Mesodermal cell (in vitro differentiated cells): ENCODE measurements around the gene HADHA.

Experiments
- H3K27ac ChIP-seq: 2 replicates; pipeline ENCODE4 v1.7.0; 2013; ENCODE audit warnings: mild to moderate bottlenecking, low read depth, low read length, moderate library complexity; ENCODE audit not compliant: severe bottlenecking
- H3K36me3 ChIP-seq: 2 replicates; pipeline ENCODE4 v1.7.1; 2013; ENCODE audit warnings: mild to moderate bottlenecking, low read length, moderate library complexity; ENCODE audit not compliant: control insufficient read depth, insufficient read depth
- H3K4me1 ChIP-seq: one replicate; pipeline ENCODE4 v1.7.1; 2013; ENCODE audit warnings: mild to moderate bottlenecking, low read length; ENCODE audit not compliant: insufficient read depth, control insufficient read depth, poor library complexity, severe bottlenecking
- H3K4me3 ChIP-seq: 2 replicates; pipeline ENCODE4 v1.7.0; 2013; ENCODE audit warnings: low read length, control low read depth, mild to moderate bottlenecking; ENCODE audit not compliant: insufficient read depth, poor library complexity, severe bottlenecking; ENCODE audit errors: extremely low read depth
- H3K9me3 ChIP-seq: 2 replicates; pipeline ENCODE4 v1.7.1; 2013; ENCODE audit warnings: mild to moderate bottlenecking, low read length, moderate library complexity; ENCODE audit not compliant: control insufficient read depth
- WGBS, 2 experiments: methylation state at CpG; one replicate each; pipeline ENCODE4 v1.1.5; 2013; ENCODE audit warnings: missing lambda C conversion rate in 2 of 2; ENCODE audit not compliant: insufficient coverage in 2 of 2; 5-methylcytosine and 5-hydroxymethylcytosine counted together

Gene HADHA

GRCh38 chr2:26217720-26218119 is 26.7 kb downstream of the HADHA start:
- Histone ChIP-seq H3K36me3 (peaks cover 88% of the 10 kb centered on the region), H3K27ac (no peak overlapping the region), H3K9me3 (no peaks in the 10 kb centered on the region), H3K4me1 (no peaks in the 10 kb centered on the region), H3K4me3 (no peak overlapping the region)
- 88 to 89% methylated on average over 6 of the region's 6 CpGs for WGBS, 2 experiments

- H3K4me1 ChIP-seq, result no peaks in the 10 kb centered on the region
- 88 to 90% methylated on average over 3 to 4 of the region's 4 CpGs for WGBS, 2 experiments
- no peaks in the 10 kb centered on the region for H3K9me3 ChIP-seq
- peaks cover 86% of the 10 kb centered on the region for H3K36me3 ChIP-seq
- no peak overlapping the region for H3K4me3 ChIP-seq
- H3K27ac ChIP-seq, result no peak overlapping the region
These were observed 27.8 kb downstream of the HADHA start for GRCh38 chr2:26216587-26216986.

- Histone ChIP-seq H3K36me3 (peaks cover 87% of the 10 kb centered on the region), H3K4me3 (no peak overlapping the region)
- 100% methylated on average over 1 of the region's 1 CpG for WGBS, 2 experiments
These were observed 28.6 kb downstream of the HADHA start for GRCh38 chr2:26215833-26216232.

GRCh38 chr2:26214759-26215158 is 29.7 kb downstream of the HADHA start:
- H3K4me1 ChIP-seq, result no peaks in the 10 kb centered on the region
- no peaks in the 10 kb centered on the region for H3K9me3 ChIP-seq
- H3K27ac ChIP-seq, result no peak overlapping the region
- peaks cover 89% of the 10 kb centered on the region for H3K36me3 ChIP-seq
- 100% methylated on average over 1 of the region's 1 CpG for WGBS, 2 experiments
- H3K4me3 ChIP-seq, result no peak overlapping the region

More at GRCh38 chr2:26215833-26216232, 28.6 kb downstream of the HADHA start:
- no peaks in the 10 kb centered on the region for H3K9me3 ChIP-seq
- H3K4me1 ChIP-seq, result no peaks in the 10 kb centered on the region
- no peak overlapping the region for H3K27ac ChIP-seq

GRCh38 chr2:26212011-26212410 is 32.4 kb downstream of the HADHA start:
- Histone ChIP-seq H3K4me1 (no peaks in the 10 kb centered on the region), H3K4me3 (no peak overlapping the region), H3K27ac (no peak overlapping the region), H3K36me3 (peaks cover 87% of the 10 kb centered on the region), H3K9me3 (no peaks in the 10 kb centered on the region)
- 96 to 100% methylated on average over 2 to 3 of the region's 5 CpGs for WGBS, 2 experiments

GRCh38 chr2:26203906-26204305 is 40.5 kb downstream of the HADHA start:
- peaks cover 88% of the 10 kb centered on the region for H3K36me3 ChIP-seq
- no peaks in the 10 kb centered on the region for H3K4me1 ChIP-seq
- no peak overlapping the region for H3K27ac ChIP-seq
- 82 to 95% methylated on average over 3 to 4 of the region's 7 CpGs for WGBS, 2 experiments
- no peak overlapping the region for H3K4me3 ChIP-seq
- H3K9me3 ChIP-seq, result no peaks in the 10 kb centered on the region

GRCh38 chr2:26202981-26203490 is 41.4 kb downstream of the HADHA start:
- no peak overlapping the region for H3K4me3 ChIP-seq
- peaks cover 91% of the 10 kb centered on the region for H3K36me3 ChIP-seq
- no peaks in the 10 kb centered on the region for H3K4me1 ChIP-seq
- no peak overlapping the region for H3K27ac ChIP-seq
- WGBS, 2 experiments, result 80 to 83% methylated on average over 1 of the region's 1 CpG
- no peaks in the 10 kb centered on the region for H3K9me3 ChIP-seq

- H3K4me3 ChIP-seq, result no peak overlapping the region
- WGBS, 2 experiments, result 89 to 100% methylated on average over 4 of the region's 4 CpGs
- no peaks in the 10 kb centered on the region for H3K4me1 ChIP-seq
- H3K36me3 ChIP-seq, result peaks cover 96% of the 10 kb centered on the region
- H3K27ac ChIP-seq, result no peak overlapping the region
- no peaks in the 10 kb centered on the region for H3K9me3 ChIP-seq
These were observed 46.9 kb downstream of the HADHA start for GRCh38 chr2:26197516-26197915.

GRCh38 chr2:26196683-26197418 is 47.6 kb downstream of the HADHA start:
- 94 to 98% methylated on average over 6 of the region's 9 CpGs for WGBS, 2 experiments
- no peaks in the 10 kb centered on the region for H3K9me3 ChIP-seq
- H3K36me3 ChIP-seq, result peaks cover 95% of the 10 kb centered on the region
- H3K4me1 ChIP-seq, result no peaks in the 10 kb centered on the region
- H3K4me3 ChIP-seq, result no peak overlapping the region
- no peak overlapping the region for H3K27ac ChIP-seq

- no peak overlapping the region for H3K4me3 ChIP-seq
- no peaks in the 10 kb centered on the region for H3K9me3 ChIP-seq
- H3K4me1 ChIP-seq, result no peaks in the 10 kb centered on the region
- no peak overlapping the region for H3K27ac ChIP-seq
- WGBS, 2 experiments, result 92 to 96% methylated on average over 6 to 8 of the region's 12 CpGs
- peaks cover 96% of the 10 kb centered on the region for H3K36me3 ChIP-seq
These were observed 49.1 kb downstream of the HADHA start for GRCh38 chr2:26195040-26195984.
